HepG2 (cell line): ENCODE data around the gene DTYMK. TPM values are rescaled to one million over a fixed set of nuclear protein-coding genes. Genes with fewer than 3 reads are reported as not detected.
A peak's percentile ranks its signal among the peaks of the same experiment; 100 is the strongest.

Experiments
- AGO1 ChIP-seq: fragments of 200-400 bp; formaldehyde crosslinking; IDR thresholded peaks from 2 replicates; pipeline ENCODE4 v1.6.1; 2017; ENCODE audit warnings: mild to moderate bottlenecking, low read depth, low read length, moderate library complexity; ENCODE audit not compliant: poor library complexity, severe bottlenecking
- ARNT ChIP-seq: fragments of 450-650 bp; IDR thresholded peaks from 2 replicates; pipeline ENCODE4 v1.6.1; 2017
- ATF7 ChIP-seq, 2 experiments: fragments of 450-650 bp in 1 of 2; sonication (generic) in 1 of 2; formaldehyde crosslinking in 1 of 2; IDR thresholded peaks; 2 replicates each; pipeline versions ENCODE4 v1.4.0 to v1.6.1; 2016 to 2020; ENCODE audit warnings: antibody characterized with exemption in 1 of 2, mild to moderate bottlenecking in 1 of 2, missing genetic modification reagents in 1 of 2
- CHD2 ChIP-seq: IDR thresholded peaks from 2 replicates; pipeline ENCODE4 v1.6.1; 2011; ENCODE audit warnings: low read depth, low read length, improper control_type of control experiment
- MAF1 ChIP-seq: sonication (generic); formaldehyde crosslinking; IDR thresholded peaks from 2 replicates; pipeline ENCODE4 v1.5.0; 2020; ENCODE audit warnings: missing genetic modification reagents, borderline replicate concordance
- NFYB ChIP-seq: sonication (generic); formaldehyde crosslinking; IDR thresholded peaks from 2 replicates; pipeline ENCODE4 v1.4.0; 2020; ENCODE audit warnings: missing genetic modification reagents
- RBM39 ChIP-seq: fragments of 200-400 bp; formaldehyde crosslinking; IDR thresholded peaks from one replicate; pipeline ENCODE4 v1.6.1; 2018; ENCODE audit warnings: antibody characterized with exemption, mild to moderate bottlenecking, low read depth, low read length; ENCODE audit not compliant: poor library complexity, severe bottlenecking
- RELA ChIP-seq: sonication (generic); formaldehyde crosslinking; IDR thresholded peaks from 2 replicates; pipeline ENCODE4 v1.4.0; 2020; ENCODE audit warnings: missing genetic modification reagents
- RFX3 ChIP-seq: IDR thresholded peaks from 2 replicates; pipeline ENCODE4 v1.6.1; 2016; ENCODE audit warnings: missing biosample characterization, missing genetic modification reagents
- STAG1 ChIP-seq: sonication (generic); formaldehyde crosslinking; IDR thresholded peaks from 2 replicates; pipeline ENCODE4 v1.4.0; 2020; ENCODE audit warnings: missing genetic modification reagents
- TMF1 ChIP-seq: sonication (generic); formaldehyde crosslinking; IDR thresholded peaks from 2 replicates; pipeline ENCODE4 v1.8.1; 2022; ENCODE audit warnings: low read depth, missing genetic modification reagents
- ZMYM4 ChIP-seq: sonication (generic); formaldehyde crosslinking; IDR thresholded peaks from 2 replicates; pipeline ENCODE4 v1.8.1; 2023; ENCODE audit warnings: mild to moderate bottlenecking, missing genetic modification reagents
- ZNF10 ChIP-seq: sonication (generic); formaldehyde crosslinking; IDR thresholded peaks from 2 replicates; pipeline ENCODE4 v1.4.0; 2020; ENCODE audit warnings: mild to moderate bottlenecking, low read depth, missing genetic modification reagents, borderline replicate concordance
- ZNF326 ChIP-seq: sonication (generic); formaldehyde crosslinking; IDR thresholded peaks from 2 replicates; pipeline ENCODE4 v1.4.0; 2020; ENCODE audit warnings: missing genetic modification reagents, borderline replicate concordance
- ZNF761 ChIP-seq: sonication (generic); formaldehyde crosslinking; conservative IDR thresholded peaks from 2 replicates; pipeline ENCODE4 v1.4.0; 2020; ENCODE audit warnings: mild to moderate bottlenecking, missing genetic modification reagents
- ZNF878 ChIP-seq: sonication (generic); formaldehyde crosslinking; IDR thresholded peaks from 2 replicates; pipeline ENCODE4 v1.8.1; 2023; ENCODE audit warnings: mild to moderate bottlenecking, missing genetic modification reagents, moderate library complexity
- polyA plus RNA-seq, 8 experiments: library from polyadenylated mRNA; depleted of rRNA in 3 of 8; stranded (reverse) in 7 of 8; unstranded in 1 of 8; fragments of >200 nt; fragmentation: Illumina TruSeq in 4 of 8; extraction: Trizol in 4 of 8; gene quantifications; 2 replicates each; pipeline versions ENCODE4 v1.2.1 to v1.2.3, GENCODE V29; 2011 to 2016; ENCODE audit warnings: low read depth in 4 of 8, missing spikeins in 1 of 8, mixed read lengths in 1 of 8; ENCODE audit not compliant: insufficient read depth in 1 of 8
- total RNA-seq, 5 experiments: library from RNA; depleted of rRNA; stranded (reverse); fragments of >200 nt; fragmentation: Illumina TruSeq; extraction: Trizol; gene quantifications; 2 replicates each; pipeline ENCODE4 v1.2.3, GENCODE V29; 2016; ENCODE audit warnings: low read depth in 1 of 5
- TF ChIP-seq, protein P1 (sequence below): sonication (generic); IDR thresholded peaks from 2 replicates; pipeline ENCODE4 v1.6.1; 2016; ENCODE audit warnings: low read depth, borderline replicate concordance
- TF ChIP-seq, protein P2 (sequence below): sonication (generic); formaldehyde crosslinking; IDR thresholded peaks from 2 replicates; pipeline ENCODE4 v1.5.0; 2020; ENCODE audit warnings: mild to moderate bottlenecking, low read depth, missing genetic modification reagents, borderline replicate concordance
- TF ChIP-seq, protein P3 (sequence below): sonication (generic); formaldehyde crosslinking; IDR thresholded peaks from 2 replicates; pipeline ENCODE4 v1.5.0; 2020; ENCODE audit warnings: missing genetic modification reagents
- TF ChIP-seq, protein P4 (sequence below): sonication (generic); formaldehyde crosslinking; IDR thresholded peaks from 2 replicates; pipeline ENCODE4 v1.8.0; 2022; ENCODE audit warnings: low read depth, missing genetic modification reagents
- TF ChIP-seq, protein P5 (sequence below): IDR thresholded peaks from 2 replicates; pipeline ENCODE4 v1.6.1; 2016; ENCODE audit warnings: missing compliant biosample characterization, missing genetic modification reagents, borderline replicate concordance
- TF ChIP-seq, protein P6 (sequence below): sonication (generic); formaldehyde crosslinking; conservative IDR thresholded peaks from 2 replicates; pipeline ENCODE4 v1.8.1; 2023; ENCODE audit warnings: missing genetic modification reagents

Gene DTYMK
- total and polyA plus RNA-seq, 2 of the 13 experiments (the other 11 are each of a cell fraction or from before 2014, with no cell fraction given), result 57.5 to 134 TPM

DNA sequence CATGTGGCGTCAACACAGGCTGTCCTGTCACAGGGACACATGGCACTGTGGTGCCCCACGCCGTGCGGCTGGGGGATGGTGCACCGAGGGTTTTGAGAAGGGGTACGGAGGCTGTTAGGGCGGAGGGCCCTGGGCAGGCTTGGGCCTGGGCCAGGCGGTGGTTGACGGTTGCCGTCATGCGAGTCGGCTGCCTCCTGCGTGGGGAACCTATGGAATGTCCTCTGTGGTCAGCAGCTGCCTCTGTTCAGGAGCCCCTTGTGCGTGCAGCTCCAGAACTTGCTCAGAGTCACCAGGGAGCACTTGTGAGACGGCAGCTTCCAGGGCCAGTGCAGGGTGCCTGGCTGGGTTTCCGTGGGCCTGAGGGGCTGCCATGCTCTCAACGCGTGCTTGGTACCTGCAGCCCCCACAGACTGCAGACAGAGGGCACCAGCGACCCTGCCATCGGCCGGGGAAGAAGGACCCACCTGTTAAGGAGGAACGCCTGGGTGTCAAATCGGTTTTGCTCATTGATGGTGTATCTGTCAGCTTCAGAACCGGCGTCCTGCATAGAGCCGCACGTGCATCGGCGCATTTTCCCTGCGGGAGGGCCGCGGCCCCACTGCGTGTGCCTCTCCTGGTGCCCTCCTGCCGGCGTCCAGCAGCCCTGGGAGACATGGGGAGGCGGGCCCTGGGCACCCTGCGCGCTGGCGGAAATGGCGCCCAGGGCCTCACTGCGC is 37.8 kb upstream of the DTYMK start (continued):
- TF ChIP-seq AGO1, result peak; percentile 6
- TF ChIP-seq, protein P1, sequence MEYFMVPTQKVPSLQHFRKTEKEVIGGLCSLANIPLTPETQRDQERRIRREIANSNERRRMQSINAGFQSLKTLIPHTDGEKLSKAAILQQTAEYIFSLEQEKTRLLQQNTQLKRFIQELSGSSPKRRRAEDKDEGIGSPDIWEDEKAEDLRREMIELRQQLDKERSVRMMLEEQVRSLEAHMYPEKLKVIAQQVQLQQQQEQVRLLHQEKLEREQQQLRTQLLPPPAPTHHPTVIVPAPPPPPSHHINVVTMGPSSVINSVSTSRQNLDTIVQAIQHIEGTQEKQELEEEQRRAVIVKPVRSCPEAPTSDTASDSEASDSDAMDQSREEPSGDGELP, result no peak
- peak; percentile 79 for TF ChIP-seq STAG1
- TF ChIP-seq ARNT, result no peak
- TF ChIP-seq, protein P2, sequence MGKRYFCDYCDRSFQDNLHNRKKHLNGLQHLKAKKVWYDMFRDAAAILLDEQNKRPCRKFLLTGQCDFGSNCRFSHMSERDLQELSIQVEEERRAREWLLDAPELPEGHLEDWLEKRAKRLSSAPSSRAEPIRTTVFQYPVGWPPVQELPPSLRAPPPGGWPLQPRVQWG, result no peak
- TF ChIP-seq ZNF878 (CRISPR knock-in tag), result no peak
- TF ChIP-seq, protein P3, sequence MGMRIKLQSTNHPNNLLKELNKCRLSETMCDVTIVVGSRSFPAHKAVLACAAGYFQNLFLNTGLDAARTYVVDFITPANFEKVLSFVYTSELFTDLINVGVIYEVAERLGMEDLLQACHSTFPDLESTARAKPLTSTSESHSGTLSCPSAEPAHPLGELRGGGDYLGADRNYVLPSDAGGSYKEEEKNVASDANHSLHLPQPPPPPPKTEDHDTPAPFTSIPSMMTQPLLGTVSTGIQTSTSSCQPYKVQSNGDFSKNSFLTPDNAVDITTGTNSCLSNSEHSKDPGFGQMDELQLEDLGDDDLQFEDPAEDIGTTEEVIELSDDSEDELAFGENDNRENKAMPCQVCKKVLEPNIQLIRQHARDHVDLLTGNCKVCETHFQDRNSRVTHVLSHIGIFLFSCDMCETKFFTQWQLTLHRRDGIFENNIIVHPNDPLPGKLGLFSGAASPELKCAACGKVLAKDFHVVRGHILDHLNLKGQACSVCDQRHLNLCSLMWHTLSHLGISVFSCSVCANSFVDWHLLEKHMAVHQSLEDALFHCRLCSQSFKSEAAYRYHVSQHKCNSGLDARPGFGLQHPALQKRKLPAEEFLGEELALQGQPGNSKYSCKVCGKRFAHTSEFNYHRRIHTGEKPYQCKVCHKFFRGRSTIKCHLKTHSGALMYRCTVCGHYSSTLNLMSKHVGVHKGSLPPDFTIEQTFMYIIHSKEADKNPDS, result 0 out of 2 replicates have a peak, but pooled peaks have one; percentile 75
- TF ChIP-seq CHD2, result no peak
- TF ChIP-seq ZNF10 (CRISPR knock-in tag), result no peak
- TF ChIP-seq, protein P4, sequence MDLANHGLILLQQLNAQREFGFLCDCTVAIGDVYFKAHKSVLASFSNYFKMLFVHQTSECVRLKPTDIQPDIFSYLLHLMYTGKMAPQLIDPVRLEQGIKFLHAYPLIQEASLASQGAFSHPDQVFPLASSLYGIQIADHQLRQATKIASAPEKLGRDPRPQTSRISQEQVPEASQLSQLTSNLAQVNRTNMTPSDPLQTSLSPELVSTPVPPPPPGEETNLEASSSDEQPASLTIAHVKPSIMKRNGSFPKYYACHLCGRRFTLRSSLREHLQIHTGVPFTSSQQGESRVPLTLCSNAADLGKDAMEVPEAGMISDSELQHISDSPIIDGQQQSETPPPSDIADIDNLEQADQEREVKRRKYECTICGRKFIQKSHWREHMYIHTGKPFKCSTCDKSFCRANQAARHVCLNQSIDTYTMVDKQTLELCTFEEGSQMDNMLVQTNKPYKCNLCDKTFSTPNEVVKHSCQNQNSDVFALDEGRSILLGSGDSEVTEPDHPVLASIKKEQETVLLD (CRISPR knock-in tag), result no peak
- TF ChIP-seq MAF1 (CRISPR knock-in tag), result no peak
- no peak for TF ChIP-seq RBM39
- no peak for TF ChIP-seq RFX3 (CRISPR knock-in tag)
- no peak for TF ChIP-seq NFYB
- TF ChIP-seq, protein P5, sequence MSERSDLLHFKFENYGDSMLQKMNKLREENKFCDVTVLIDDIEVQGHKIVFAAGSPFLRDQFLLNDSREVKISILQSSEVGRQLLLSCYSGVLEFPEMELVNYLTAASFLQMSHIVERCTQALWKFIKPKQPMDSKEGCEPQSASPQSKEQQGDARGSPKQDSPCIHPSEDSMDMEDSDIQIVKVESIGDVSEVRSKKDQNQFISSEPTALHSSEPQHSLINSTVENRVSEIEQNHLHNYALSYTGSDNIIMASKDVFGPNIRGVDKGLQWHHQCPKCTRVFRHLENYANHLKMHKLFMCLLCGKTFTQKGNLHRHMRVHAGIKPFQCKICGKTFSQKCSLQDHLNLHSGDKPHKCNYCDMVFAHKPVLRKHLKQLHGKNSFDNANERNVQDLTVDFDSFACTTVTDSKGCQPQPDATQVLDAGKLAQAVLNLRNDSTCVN, result no peak
- 0 out of 2 replicates have a peak, but pooled peaks have one; percentile 24 for TF ChIP-seq ZMYM4 (CRISPR knock-in tag)
- TF ChIP-seq ATF7 (IDR thresholded peaks at IDR 0.05), result no peak
- TF ChIP-seq ATF7 (CRISPR knock-in tag; IDR thresholded peaks at IDR 0.05), result no peak
- no peak for TF ChIP-seq ZNF761 (CRISPR knock-in tag)
- TF ChIP-seq TMF1, result no peak
- TF ChIP-seq RELA (CRISPR knock-in tag), result no peak
- TF ChIP-seq, protein P6, sequence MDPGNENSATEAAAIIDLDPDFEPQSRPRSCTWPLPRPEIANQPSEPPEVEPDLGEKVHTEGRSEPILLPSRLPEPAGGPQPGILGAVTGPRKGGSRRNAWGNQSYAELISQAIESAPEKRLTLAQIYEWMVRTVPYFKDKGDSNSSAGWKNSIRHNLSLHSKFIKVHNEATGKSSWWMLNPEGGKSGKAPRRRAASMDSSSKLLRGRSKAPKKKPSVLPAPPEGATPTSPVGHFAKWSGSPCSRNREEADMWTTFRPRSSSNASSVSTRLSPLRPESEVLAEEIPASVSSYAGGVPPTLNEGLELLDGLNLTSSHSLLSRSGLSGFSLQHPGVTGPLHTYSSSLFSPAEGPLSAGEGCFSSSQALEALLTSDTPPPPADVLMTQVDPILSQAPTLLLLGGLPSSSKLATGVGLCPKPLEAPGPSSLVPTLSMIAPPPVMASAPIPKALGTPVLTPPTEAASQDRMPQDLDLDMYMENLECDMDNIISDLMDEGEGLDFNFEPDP (CRISPR knock-in tag), result no peak
- TF ChIP-seq ZNF326 (CRISPR knock-in tag), result no peak
